ENCODE measurements around the gene KRTAP5-8. TPM values are rescaled to one million over a fixed set of nuclear protein-coding genes. Genes with fewer than 3 reads are reported as not detected.
"Not testable (repeated sequence)": the region's sequence is repeated elsewhere in the genome, so short reads cannot be mapped to it uniquely, and the experiment has no call there.

Gene KRTAP5-8
- total RNA-seq, 1 donor, result 0.36 TPM

DNA sequence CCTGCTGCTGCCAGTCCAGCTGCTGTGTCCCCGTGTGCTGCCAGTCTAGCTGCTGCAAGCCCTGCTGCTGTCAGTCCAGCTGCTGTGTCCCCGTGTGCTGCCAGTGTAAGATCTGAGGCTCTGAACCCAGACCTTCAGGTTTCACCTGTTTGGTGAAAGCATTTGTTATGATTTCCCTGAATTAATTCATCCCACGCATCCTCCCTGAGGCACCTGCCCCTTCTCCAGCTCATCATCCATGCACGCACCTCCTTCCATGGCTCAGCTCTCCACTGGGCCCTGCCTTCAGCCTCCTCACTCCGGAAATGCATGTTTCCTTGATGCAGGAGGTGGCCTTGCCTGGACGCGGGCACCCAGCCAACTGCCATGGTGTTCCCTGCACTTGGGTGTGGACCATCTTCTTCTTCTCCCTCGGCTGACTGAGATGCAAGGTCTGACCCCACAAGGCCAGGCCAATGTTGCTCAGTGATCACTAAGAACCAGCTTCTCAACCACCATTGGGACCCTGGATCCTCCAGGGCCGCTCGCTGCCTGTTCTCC, 28.3 kb downstream of the KRTAP5-8 start:
- no peaks in the 10 kb centered on the region for H4K20me1 ChIP-seq (ENCODE audit: insufficient read depth, low read length)
- no peak overlapping the region for H3K4me2 ChIP-seq (ENCODE audit: insufficient read depth, low read length)
- TF ChIP-seq, protein P1, sequence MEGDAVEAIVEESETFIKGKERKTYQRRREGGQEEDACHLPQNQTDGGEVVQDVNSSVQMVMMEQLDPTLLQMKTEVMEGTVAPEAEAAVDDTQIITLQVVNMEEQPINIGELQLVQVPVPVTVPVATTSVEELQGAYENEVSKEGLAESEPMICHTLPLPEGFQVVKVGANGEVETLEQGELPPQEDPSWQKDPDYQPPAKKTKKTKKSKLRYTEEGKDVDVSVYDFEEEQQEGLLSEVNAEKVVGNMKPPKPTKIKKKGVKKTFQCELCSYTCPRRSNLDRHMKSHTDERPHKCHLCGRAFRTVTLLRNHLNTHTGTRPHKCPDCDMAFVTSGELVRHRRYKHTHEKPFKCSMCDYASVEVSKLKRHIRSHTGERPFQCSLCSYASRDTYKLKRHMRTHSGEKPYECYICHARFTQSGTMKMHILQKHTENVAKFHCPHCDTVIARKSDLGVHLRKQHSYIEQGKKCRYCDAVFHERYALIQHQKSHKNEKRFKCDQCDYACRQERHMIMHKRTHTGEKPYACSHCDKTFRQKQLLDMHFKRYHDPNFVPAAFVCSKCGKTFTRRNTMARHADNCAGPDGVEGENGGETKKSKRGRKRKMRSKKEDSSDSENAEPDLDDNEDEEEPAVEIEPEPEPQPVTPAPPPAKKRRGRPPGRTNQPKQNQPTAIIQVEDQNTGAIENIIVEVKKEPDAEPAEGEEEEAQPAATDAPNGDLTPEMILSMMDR (IDR thresholded peaks at IDR 0.05; ENCODE audit: extremely low read depth, low read depth, low read length), result no peak
- H3K27ac ChIP-seq (ENCODE audit: low read depth, low read length), result no peak overlapping the region
- no peak overlapping the region for H2AFZ ChIP-seq (ENCODE audit: low read length)
- no peaks in the 10 kb centered on the region for H3K36me3 ChIP-seq (ENCODE audit: insufficient read depth, low read length)
- H3K79me2 ChIP-seq (ENCODE audit: insufficient read depth, low read length), result no peaks in the 10 kb centered on the region
- no peak overlapping the region for H3K4me3 ChIP-seq (ENCODE audit: insufficient read depth, low read length)
- peak; percentile 60 for DNase-seq (ENCODE audit: insufficient read length, low spot score, missing footprints)
- H3K27me3 ChIP-seq (ENCODE audit: insufficient read depth, low read length), result peaks cover 22% of the 10 kb centered on the region
- no peaks in the 10 kb centered on the region for H3K9me3 ChIP-seq (ENCODE audit: low read depth, low read length)
- no peaks in the 10 kb centered on the region for H3K4me1 ChIP-seq (ENCODE audit: insufficient read depth, low read length)

DNA sequence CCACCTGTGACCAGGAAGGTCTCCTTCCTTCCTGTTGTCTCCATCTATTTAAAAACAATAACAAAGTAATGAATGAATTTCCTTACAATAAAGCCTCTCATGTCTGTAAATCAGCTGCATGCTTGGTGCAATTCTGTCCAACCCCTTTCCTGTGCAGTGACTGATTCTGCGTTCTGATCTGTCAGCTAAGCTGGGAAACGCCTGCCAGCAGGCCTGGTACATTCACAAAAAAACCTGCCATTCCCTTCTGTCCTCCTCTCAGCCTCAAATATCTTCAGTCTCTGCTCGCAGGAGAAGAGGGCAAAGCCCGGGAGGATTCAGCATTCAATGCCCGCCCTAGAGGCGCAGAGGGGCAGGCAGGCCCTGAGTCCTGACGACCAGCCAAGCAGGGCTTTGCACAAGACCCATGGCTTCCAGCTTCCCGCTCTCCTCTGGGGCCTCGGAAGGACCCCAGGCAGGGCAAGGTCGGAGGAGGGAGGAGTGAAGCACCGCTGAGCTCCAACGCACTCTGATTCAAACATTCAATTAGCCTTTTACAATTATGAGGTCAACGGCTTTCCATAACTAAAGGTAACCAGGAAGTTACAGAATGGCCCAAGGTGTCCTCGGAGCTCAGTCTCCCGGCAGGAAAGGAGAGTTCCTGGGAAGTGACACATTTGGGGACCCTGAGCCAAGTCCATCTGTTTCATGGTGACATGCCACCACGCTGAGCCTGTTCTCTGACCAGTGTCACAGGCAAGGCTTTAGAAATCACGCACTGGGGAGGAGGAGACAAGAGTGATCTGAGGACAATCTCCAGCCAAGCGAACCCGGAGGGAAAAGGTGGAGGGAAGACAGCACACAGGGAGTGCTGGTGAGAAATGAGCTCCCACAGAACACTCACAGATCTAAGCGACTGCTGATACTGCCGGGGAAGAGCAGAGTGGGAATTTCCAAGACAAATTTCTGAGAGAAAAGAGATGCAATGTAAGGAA, 29.1 kb downstream of the KRTAP5-8 start:
- H3K9me3 ChIP-seq (ENCODE audit: low read depth, low read length); H3K79me2 ChIP-seq (ENCODE audit: insufficient read depth, low read length); H3K36me3 ChIP-seq (ENCODE audit: insufficient read depth, low read length); H3K4me1 ChIP-seq (ENCODE audit: insufficient read depth, low read length); H3K4me3 ChIP-seq (ENCODE audit: insufficient read depth, low read length); H2AFZ ChIP-seq (ENCODE audit: low read length); H3K4me2 ChIP-seq (ENCODE audit: insufficient read depth, low read length); DNase-seq (ENCODE audit: insufficient read length, low spot score, missing footprints); H4K20me1 ChIP-seq (ENCODE audit: insufficient read depth, low read length); H3K27ac ChIP-seq (ENCODE audit: low read depth, low read length): not testable (repeated sequence)
- peaks cover 25% of the 10 kb centered on the region for H3K27me3 ChIP-seq (ENCODE audit: insufficient read depth, low read length)

DNA sequence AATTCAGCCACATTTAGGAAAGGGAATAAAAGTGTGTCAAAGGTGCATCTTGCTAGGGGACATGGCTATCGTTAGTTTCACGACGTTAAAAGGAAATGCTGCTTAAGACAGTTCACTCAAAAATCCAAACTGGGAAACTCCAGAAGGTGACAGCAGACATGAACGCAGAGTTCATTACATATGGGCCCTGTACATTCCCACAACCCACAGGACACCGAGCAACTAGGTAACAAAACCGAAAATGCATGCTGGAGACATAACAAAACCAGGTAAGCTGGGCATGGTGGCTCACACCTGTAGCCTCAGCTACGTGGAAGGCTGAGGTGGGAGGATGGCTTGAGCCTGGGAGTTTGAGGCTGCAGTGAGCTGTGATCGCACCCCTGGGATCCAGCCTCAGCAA, 29.8 kb downstream of the KRTAP5-8 start:
- H2AFZ ChIP-seq (ENCODE audit: low read length); H3K79me2 ChIP-seq (ENCODE audit: insufficient read depth, low read length); H3K4me3 ChIP-seq (ENCODE audit: insufficient read depth, low read length); H3K4me2 ChIP-seq (ENCODE audit: insufficient read depth, low read length); H3K9me3 ChIP-seq (ENCODE audit: low read depth, low read length); H3K36me3 ChIP-seq (ENCODE audit: insufficient read depth, low read length); H4K20me1 ChIP-seq (ENCODE audit: insufficient read depth, low read length); H3K27ac ChIP-seq (ENCODE audit: low read depth, low read length); H3K4me1 ChIP-seq (ENCODE audit: insufficient read depth, low read length); DNase-seq (ENCODE audit: insufficient read length, low spot score, missing footprints): not testable (repeated sequence)
- H3K27me3 ChIP-seq (ENCODE audit: insufficient read depth, low read length), result peaks cover 32% of the 10 kb centered on the region

DNA sequence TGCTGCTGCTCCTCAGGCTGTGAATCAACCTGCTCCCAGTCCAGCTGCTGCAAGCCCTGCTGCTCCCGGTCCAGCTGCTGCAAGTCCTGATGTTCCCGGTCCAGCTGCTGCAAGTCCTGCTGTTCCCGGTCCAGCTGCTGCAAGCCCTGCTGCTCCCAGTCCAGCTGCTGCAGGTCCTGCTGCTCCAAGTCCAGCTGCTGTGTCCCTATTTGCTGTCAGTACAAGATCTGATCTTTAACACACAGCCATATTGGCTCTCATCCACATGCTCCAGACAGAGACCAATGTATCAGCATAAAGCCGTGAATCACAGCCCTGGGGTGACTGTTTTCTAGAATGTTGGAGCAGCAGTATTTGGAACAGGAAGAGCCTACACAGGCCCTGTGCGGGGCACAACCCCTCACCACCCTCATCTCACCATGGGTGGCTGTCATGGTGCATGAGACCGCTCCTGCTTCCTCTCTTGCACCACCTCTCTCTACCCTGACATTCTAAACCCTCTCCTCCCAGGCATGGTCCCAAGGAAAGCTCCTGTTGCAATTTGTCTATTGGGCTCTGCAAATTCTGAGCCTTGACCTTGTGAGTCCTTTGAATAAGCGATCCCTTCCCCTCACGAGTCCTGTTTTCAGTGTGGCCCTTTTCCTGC, 31.0 kb downstream of the KRTAP5-8 start:
- no peaks in the 10 kb centered on the region for H3K9me3 ChIP-seq (ENCODE audit: low read depth, low read length)
- DNase-seq (ENCODE audit: insufficient read length, low spot score, missing footprints), result peak; percentile 87
- H2AFZ ChIP-seq (ENCODE audit: low read length), result no peak overlapping the region
- H3K4me2 ChIP-seq (ENCODE audit: insufficient read depth, low read length), result no peak overlapping the region
- H3K4me3 ChIP-seq (ENCODE audit: insufficient read depth, low read length), result no peak overlapping the region
- peaks cover 37% of the 10 kb centered on the region for H3K27me3 ChIP-seq (ENCODE audit: insufficient read depth, low read length)
- H3K27ac ChIP-seq (ENCODE audit: low read depth, low read length), result no peak overlapping the region
- H3K36me3 ChIP-seq (ENCODE audit: insufficient read depth, low read length), result no peaks in the 10 kb centered on the region
- no peaks in the 10 kb centered on the region for H3K79me2 ChIP-seq (ENCODE audit: insufficient read depth, low read length)
- H3K4me1 ChIP-seq (ENCODE audit: insufficient read depth, low read length), result no peaks in the 10 kb centered on the region
- H4K20me1 ChIP-seq (ENCODE audit: insufficient read depth, low read length), result no peaks in the 10 kb centered on the region
- TF ChIP-seq, protein P1 (IDR thresholded peaks at IDR 0.05; ENCODE audit: extremely low read depth, low read depth, low read length), result no peak

DNA sequence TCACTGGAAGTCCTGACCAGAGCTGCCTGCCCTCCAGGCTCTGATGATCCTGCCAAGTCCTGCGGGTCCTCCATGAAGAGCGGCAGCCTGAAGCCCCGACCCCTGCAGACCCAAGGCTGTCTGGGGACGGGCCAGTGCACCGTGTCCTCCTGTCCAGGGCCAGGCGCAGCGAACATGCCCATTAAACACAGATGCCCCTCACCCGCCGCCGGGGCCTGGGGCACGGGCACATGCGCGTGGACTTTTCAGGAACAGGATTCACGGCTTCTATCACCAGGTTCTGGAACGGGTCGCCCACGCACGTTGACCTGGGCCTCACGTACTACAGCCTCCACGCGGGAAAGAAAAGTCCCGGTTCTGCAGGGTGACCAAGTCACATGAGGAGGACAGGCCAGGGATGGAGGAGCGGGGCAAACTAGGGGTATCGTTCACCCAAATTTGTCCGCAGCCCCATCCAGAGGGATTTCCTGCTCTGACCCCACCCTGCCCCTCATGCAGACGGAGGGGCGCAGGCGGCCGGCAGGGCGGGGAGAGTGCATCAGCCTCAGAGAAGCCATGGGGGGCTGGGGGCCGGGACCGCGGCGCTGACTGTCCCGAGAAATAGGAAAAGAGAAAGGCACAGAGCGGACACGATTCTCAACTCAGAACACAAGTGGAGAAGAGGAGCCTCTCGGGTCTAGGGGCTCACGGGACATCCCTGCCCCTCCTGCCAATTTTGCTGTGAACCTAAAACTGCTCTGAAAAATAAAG, 33.5 kb downstream of the KRTAP5-8 start:
- H4K20me1 ChIP-seq (ENCODE audit: insufficient read depth, low read length); H3K9me3 ChIP-seq (ENCODE audit: low read depth, low read length); H2AFZ ChIP-seq (ENCODE audit: low read length); H3K27ac ChIP-seq (ENCODE audit: low read depth, low read length); H3K36me3 ChIP-seq (ENCODE audit: insufficient read depth, low read length); DNase-seq (ENCODE audit: insufficient read length, low spot score, missing footprints); H3K4me3 ChIP-seq (ENCODE audit: insufficient read depth, low read length); H3K4me1 ChIP-seq (ENCODE audit: insufficient read depth, low read length); H3K79me2 ChIP-seq (ENCODE audit: insufficient read depth, low read length); H3K4me2 ChIP-seq (ENCODE audit: insufficient read depth, low read length): not testable (repeated sequence)
- H3K27me3 ChIP-seq (ENCODE audit: insufficient read depth, low read length), result peaks cover 39% of the 10 kb centered on the region

Data from osteoblast (primary cell).